Activated CD8-positive, alpha-beta memory T cell treated with anti-CD3 and anti-CD28 coated beads for 36 hours (primary cell): Measurements from ENCODE around the gene NKD1. TPM values are rescaled to one million over a fixed set of nuclear protein-coding genes. Genes with fewer than 3 reads are reported as not detected.

ENCODE experiments used
- CTCF ChIA-PET: fragments of 350-600 bp; sonication (Branson Sonifier 250); formaldehyde crosslinking; loops from one replicate; lab custom pipeline; 2021; ENCODE audit warnings: antibody characterized with exemption; lab: Charles Lee
- POLR2A ChIA-PET: fragments of 350-600 bp; sonication (Branson Sonifier 250); formaldehyde crosslinking; loops from one replicate; lab custom pipeline; 2021; ENCODE audit warnings: antibody characterized with exemption; lab: Charles Lee
- total RNA-seq, 2 experiments: library from RNA; stranded (reverse); gene quantifications; one replicate each; pipeline ENCODE4 v1.2.3, GENCODE V29; 2021

NKD1 gene
- total RNA-seq, 2 experiments from 2014 or later: 0.73 to 1.9 TPM

DNA sequence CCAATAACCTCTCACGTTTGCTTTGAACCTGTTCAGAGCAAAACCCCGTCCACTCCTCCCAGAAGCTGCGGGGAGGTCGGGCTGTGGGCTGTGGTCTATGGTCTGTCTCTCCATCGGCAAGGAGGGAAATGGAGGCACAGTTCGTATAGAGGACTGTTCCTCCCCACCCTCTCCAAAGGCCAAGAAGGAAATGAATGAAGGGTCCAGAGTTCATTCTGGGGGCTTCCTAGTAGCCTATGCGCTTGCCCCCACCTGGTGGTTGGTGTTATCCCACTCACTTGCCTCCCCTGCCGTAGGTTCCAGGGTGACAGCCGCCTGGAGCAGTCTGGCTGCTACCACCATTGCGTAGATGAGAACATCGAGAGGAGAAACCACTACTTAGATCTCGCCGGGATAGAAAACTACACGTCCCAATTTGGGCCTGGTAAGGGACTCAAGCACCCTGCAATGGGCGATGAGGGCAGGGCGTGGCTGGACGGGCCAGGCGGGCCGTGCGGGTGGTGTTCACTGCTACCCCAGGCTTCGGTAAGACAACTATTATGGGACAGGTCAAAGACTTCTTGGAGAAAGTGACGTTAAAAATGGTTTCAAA, 83.9 kb downstream of the NKD1 start:
- CTCF ChIA-PET: no interaction called here
- POLR2A ChIA-PET: no interaction called here

DNA sequence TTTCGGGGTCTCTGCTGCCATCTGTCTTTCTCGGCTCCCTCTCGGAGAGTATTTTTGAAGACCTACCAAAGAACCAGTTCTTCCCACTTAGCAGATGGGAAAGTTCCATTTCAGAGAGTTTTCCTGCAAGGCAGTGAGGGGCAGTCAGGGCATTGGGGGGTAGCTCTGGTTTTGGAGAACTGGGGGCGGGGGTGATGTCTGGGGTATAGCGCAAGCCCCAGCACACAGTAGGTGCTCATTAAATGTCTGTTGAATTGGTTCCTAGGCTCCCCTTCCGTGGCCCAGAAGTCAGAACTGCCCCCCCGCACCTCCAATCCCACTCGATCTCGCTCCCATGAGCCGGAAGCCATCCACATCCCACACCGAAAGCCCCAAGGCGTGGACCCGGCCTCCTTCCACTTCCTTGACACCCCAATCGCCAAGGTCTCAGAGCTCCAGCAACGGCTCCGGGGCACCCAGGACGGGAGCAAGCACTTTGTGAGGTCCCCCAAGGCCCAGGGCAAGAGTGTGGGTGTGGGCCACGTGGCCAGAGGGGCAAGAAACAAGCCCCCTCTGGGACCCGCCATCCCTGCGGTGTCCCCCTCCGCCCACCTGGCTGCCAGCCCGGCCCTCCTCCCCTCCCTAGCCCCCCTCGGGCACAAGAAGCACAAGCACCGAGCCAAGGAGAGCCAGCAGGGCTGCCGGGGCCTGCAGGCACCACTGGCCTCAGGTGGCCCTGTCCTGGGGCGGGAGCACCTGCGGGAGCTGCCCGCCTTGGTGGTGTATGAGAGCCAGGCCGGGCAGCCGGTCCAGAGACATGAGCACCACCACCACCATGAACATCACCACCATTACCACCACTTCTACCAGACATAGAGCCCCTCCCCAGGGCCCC, 85.0 kb downstream of the NKD1 start:
- ChIA-PET POLR2A (no interaction called here), CTCF (no interaction called here)

DNA sequence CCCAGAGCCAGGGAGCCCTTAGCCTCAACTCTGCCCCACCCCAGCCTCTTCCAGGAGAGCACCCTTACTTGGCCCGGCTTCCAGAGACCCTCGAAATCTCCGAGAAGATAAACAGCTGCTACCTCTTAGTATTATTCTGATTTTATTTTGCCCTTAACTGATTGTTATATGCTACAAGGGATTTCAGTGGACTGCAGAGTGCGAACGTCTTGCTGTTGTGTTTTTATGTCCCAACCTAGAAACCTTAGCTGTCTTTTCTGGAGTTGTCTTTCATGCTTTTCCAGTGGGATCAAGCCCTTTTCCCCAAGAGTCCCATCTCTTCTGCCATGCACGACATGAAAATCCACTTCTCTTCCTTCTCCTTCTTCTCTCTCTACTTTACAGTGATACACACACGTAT, 85.9 kb downstream of the NKD1 start:
- POLR2A ChIA-PET: no interaction called here
- CTCF ChIA-PET: no interaction called here

DNA sequence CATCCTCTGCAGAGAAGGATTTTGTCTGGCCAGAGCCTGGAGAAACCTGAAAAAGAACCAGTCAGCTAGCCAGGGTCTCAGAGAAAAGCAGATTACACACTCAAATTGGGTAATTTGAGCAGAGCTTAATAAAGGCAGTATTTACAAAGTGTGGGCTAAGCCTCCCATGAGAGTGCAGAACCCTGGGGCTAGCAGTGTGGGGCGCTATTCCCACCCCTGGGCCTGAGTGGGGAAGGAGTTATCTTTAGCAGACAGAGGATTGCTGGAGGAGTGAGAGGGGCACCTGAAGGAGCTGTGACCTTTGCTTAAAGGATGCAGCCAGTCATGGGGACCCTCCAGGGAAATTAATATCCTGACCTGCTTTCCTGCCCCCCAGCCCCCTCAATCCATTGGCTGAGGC, 86.8 kb downstream of the NKD1 start:
- POLR2A ChIA-PET: no interaction called here
- CTCF ChIA-PET: interaction anchor here (0.9 kb wide), 1 partner anchor 30 kb away, joined by 3 read pairs; no protein-coding TSS in a partner anchor

DNA sequence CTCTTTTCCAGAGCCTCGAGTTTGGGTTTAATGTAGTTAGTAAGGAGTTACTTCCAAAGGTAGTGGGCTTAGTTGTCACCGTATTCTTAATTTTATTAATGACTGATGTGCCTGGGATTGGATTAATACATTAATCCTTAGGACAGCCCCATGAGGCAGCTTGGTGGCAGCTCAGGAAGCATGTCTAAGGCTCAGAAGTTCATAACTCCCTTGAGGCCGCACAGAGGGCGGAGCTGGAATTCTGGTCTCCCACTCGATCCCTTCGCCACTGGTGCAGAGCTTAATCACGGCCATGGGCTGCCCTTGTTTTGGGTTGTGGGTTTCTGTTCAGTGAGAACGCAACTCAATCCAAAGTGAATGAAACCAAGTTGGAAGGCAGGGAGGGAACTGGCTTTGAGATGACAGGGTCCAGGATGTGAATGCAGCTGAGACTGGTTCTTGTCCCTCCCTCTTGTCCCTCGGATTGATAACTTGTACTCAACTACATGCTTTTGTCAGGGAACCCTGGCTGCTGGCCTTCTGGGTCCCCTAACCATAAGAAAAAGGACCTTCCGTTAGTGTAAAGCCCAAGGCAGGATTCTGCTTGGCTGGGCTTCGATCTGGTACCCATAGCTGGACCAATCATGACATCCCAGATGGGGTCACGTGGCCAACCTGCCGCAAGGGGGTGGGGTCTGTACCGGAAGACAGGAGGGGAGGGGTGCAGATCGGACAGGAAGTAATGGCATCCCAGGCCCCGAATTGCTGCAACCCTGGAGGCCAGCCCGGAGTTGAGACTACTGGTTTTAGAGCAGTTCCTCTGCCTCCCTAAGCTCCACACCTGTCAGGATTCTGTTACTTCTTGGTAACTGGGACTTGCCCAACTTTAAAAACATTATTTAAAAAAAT, 87.6 kb downstream of the NKD1 start:
- ChIA-PET POLR2A (no interaction called here), CTCF (interaction anchor here (0.9 to 1.3 kb wide), 2 partner anchors 29 to 171 kb away, joined by 3 to 4 read pairs; no protein-coding TSS in a partner anchor)

DNA sequence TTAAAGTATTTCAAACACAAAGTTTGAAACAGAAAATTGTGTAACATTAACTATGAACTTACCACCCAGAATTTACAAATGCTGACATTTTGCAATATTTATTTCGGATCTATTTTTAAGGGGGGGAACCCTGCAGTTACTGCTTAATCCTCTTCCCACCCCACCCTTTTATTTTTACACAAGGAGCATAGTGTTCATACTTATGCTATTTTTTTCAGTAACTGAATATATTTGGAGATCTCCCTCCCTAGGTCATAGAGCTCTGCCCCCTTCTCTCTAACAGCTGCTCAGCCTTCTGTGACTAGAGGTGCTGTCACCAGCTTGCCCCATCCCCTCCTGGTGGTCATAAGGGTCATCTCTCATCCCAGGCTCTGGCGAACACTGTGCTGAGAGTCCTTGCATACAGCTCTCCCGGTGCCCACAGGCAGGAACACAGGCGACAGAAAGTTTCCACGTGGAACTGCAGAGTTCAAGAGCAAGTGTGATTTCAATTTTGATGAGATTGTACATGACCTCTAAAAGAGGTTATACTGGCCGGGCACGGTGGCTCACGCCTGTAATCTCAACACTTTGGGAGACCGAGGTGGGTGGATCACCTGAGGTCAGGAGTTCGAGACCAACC, 88.7 kb downstream of the NKD1 start:
- ChIA-PET CTCF (interaction anchor here (1.3 kb wide), 1 partner anchor 170 kb away, joined by 4 read pairs; no protein-coding TSS in a partner anchor), POLR2A (no interaction called here)

DNA sequence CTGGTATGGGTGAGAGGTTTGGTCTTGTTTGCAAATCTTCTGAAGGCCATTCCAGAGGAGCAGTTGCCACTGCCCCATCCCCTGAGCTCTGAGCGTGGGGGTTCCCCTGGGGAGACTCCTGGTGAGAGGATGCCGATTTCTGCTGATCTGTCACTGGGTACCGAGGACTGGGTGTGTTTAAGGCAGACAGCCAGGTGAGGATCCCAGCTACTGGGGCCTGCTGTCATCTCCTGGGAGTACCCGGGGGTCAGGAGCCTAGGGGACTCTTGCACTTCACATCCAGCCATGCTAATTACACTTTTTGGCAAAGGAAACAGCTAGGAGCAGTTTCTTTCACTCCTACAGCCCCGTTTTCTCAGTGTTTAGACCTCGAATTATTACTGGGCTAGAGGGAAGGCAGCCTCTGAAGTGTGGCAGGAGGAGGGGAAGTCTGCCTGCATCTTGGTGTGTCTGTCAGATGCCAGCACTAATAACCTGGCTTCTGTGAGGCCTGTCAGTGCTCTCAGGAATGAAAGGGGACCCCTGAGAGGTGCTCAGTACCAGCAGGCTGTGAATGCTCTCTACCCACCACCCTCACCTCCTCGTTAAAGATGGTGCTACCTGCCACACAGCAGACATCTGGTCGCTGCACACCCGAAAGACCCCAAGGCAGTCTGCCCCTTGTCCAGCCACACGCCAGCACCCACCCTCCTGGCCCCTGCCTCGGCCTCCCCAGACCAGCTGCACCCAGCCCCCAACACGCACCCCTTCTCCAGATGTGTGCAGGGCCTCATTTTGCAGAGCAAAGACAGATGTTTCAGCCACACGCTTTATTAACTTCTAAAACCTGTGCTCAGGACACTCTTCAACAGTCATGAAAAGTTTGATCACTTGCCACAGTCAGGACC, 89.8 kb downstream of the NKD1 start:
- POLR2A ChIA-PET: no interaction called here
- CTCF ChIA-PET: no interaction called here

DNA sequence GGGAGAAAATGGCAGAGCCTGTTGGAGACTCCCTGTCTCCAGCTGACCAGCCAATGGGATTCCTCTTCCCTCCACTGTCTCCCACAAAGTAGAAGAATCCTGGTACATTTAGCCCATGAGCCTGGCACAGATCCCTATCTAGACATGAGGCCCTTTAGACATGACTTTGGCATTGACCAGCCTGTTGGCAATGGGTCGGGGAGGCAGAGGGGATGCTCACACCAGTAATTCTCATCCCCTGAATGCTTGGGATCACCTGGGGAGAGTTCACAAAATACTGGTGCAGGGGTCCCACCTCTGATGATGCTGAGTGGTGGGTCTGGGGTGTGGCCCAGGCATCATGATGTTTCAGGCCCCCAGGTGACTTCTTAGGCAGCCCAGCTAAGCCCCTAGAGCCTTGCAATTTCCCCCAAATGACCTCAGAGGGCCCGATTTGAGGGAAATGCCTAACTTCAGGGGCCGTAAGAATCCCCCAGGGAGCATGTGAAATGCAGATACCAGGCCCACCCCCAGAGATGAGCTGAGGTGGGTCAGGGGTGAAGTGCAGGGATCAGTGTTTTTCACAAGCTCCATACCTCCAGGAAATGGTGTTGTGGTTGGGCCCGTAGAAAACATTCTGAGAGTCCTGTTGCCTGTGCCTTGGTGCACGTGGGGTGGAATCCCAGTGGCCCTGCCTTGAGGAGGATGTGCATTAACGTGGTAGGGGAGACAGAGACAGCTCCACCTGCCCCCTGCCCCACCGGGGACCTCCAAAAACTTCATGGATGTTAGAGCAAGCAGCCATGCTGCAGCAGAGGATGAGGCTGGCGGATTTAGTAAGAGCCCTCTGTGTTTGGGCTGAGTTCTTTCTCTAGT, 90.8 kb downstream of the NKD1 start:
- POLR2A ChIA-PET: no interaction called here
- CTCF ChIA-PET: no interaction called here

DNA sequence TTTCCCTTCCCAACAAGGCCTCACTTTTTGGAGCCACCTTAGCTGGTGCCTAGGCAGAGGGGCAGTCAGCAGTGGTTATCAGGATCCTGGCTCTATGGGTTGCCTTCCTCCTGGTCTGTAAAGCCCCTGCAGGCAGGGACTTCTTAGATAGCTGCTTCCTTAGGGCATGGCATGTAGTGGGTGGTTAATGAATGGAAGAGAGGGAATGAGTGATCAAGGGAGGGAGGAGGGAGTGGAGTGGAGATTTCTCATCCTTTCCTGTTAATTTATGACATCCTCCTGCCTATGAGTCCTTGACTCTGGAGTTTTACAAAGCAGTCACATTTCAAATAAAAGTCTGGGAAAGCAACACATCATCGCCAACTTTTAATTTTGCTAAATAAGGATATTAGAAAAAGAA, 92.2 kb downstream of the NKD1 start:
- ChIA-PET CTCF (no interaction called here), POLR2A (no interaction called here)

DNA sequence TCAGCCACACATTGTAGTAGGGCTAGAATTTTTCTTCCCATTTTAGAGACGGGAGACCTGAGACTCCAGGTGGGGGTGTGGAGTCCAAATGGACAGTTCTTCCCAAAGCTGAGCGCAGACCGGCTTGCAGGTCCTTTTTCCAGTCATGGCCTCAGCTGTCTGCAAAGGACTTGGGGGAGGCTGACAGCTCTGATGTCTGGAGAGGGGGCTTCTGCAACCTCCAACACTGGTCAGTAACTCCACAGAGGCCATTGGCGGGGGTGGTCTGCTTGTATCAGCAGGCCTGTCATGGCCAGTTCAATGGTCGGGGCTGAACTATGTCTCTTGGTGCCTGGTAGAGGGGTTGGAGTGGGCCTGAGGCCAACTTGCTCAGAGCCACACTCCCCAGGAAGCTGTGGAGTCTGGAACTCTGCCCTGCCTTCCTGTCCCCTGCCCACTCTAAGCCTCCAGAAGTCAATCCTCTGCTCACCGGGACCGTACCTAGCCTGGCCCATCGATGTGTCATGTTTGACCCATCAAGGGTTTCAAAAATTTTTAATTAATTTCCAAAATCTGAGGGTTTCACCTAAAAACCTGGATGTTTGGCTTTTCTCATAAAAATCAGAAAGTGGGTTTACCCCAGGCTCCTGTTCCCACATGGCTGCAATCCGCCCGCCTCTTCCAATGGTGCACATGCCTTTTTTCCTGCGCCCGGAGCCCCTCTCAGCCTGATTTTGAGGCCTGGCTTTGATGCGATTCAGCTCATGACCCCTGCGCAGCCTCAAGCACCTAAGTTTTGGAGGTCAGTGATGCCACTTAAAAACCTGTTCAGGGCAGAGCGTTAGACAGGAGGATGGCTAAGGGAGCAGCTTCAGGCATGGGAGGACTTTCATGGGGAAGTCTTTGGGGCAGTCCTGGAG, 93.0 kb downstream of the NKD1 start:
- ChIA-PET POLR2A (no interaction called here), CTCF (no interaction called here)

DNA sequence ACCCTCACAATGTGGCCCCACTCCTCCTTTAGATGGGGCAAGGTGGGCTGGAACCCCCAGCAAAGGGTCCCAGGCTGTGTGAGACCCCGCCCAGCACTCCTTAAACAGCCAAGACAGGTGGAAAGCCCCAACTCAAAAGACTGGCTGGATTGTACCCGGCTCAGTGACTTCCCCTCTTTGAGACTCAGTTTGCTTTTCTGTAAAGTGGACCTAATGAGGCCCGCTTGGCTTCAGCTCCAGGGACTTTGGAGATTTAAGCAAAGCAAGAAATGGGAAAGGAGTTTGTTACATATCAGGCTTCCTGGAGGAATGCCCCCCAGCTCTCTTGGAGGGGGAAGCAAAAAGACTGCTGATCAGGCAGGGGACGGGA, 93.6 kb downstream of the NKD1 start:
- CTCF ChIA-PET: no interaction called here
- POLR2A ChIA-PET: no interaction called here

DNA sequence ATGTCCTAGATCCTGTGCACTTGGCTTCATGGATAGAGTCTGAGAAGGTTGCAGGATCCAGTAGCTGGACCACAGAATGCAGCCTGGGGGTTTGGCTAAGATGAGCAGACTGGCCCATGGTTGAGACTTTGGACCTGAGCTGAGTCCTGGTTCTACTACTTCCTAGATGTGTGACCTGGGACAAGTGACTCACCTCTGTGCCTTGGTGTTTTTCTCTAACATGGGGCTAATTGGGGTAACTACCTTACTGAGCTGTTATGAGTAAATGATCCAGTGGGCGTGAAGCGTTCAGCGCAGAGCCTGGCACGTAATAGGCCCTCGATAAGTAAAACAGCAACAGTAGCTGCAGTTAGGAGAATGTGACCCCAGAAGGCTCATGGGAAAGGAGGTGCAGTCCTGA, 94.2 kb downstream of the NKD1 start:
- ChIA-PET CTCF (no interaction called here), POLR2A (no interaction called here)

DNA sequence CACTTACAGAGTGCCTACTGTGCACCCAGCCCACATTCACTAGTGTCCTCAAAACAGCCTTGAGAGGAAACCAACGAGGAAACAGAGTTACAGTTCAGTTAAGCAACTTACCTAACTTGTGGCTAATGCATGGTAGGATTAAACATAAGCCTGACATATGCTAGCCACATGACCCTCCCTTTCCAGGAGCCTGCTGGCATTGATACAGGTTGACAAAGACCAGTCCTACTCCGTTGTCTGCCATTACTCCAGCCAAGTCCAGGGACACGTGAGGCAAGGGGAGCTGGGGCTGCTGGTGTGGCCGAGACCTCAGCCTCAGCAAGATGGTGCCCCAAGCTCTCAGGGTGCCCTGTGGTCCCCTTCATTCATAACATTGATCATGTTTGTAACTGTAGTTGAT, 95.0 kb downstream of the NKD1 start:
- POLR2A ChIA-PET: no interaction called here
- CTCF ChIA-PET: no interaction called here

DNA sequence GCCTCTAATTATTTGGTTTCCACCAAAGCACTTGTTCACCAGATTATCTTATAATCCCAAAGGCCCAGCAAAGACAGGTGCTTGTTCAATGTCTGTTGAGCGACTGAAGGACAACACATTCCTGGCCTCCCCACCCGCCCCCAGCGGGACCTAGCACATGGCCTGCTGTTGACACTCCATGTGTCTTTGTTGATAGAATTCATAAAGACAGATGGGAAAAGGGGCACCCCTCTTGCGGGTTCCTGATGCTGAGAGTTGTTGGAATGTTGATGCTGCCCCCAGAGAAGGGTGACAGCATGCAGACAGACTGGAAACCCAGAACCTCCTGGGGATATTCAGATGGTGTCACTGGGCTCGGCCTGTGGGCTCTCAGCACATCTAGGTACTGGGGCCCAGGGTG, 96.0 kb downstream of the NKD1 start:
- ChIA-PET POLR2A (no interaction called here), CTCF (no interaction called here)

DNA sequence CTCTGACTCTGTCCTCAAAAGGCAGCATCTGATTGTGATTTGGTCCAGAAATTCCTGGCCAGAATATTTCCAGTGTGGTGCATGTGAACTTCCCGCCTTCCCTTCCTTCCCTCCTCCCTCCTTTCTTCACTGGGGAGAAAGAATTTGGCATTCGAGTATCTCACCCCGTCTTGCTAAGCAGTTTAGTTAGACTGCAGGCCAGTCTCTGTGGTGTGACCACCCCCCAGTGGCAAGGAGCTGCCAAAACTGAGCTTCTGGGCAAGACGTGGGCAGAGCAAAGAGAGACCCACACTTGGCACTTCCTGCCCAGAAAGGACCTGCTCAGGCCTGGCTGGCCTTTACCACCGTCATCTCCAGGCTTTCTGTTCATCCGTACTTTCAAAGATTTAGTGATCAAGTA, 96.5 kb downstream of the NKD1 start:
- POLR2A ChIA-PET: no interaction called here
- CTCF ChIA-PET: no interaction called here

DNA sequence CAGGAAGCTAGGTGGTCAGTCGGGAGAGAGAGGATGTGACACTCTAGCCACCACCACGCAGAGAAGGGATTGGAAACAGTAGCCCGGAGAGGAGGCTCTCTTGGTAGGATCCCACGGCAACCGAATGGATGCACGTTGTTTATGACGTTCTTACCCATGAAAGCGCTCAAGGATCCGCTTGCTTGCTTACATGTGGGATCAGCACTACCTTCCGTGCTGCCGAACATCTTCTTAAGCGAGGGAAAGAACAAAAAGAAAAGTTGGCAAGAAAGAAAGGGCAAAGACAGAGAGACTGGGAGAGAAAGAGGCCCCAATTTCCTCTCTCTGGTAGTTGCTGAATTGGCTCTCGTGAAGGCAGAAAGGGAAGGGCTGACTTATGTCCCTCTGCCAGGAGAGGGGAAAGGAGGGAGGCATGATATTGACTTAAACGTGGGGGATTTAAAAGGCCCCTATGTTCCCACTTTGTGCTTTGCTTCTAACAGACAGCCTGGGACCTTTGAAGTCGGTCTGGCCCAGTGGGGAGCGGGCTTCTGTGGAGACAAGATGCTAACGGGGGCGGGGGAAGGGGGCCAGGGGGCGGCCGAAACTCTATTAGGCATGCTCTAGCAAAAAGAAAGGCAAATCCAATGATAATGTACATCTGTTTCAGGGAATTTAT, 97.5 kb downstream of the NKD1 start:
- CTCF ChIA-PET: interaction anchor here (0.7 kb wide), 1 partner anchor 45 kb away, joined by 3 read pairs; no protein-coding TSS in a partner anchor
- POLR2A ChIA-PET: no interaction called here
